ENCODE measurements around the gene VIT. TPM values are rescaled to one million over a fixed set of nuclear protein-coding genes. Genes with fewer than 3 reads are reported as not detected.

Gene VIT
- total RNA-seq, 4 donors from 2014 or later = 1.4 to 3.6 (median 2.5) TPM; not detected in 1

DNA sequence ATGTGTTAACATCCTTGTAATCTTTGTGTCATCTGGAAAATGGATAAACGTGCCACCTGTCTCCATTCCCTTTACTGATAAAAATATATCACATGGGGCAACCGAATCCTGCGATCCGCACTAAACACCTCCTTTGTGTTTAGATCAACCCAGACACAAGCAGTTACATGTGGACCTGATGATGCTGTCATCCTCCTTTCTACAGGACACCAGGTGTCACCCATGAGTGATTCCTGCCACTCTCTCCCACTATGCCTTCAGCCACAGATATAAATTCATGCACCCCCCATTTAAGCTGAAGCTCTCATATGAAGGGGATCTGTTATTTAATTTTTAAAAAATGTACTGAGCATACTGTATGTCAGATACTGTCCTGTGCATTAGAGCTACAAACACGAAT is 81.3 kb downstream of the VIT start:
- 80 to 82% methylated on average over 5 of the region's 5 CpGs for WGBS, 2 donors (ENCODE audit: low coverage in 1 of 2)
- DNase-seq = no peak
- Histone ChIP-seq H3K9me3 (no peaks in the 10 kb centered on the region), H3K27ac (no peak overlapping the region), H3K4me3 (no peak overlapping the region), H3K4me1 (peaks cover 0 to 10% (median 0%) of the 10 kb centered on the region in 4 donors), H3K36me3 (no peaks in the 10 kb centered on the region), H3K27me3 (no peaks in the 10 kb centered on the region)
- TF ChIP-seq POLR2AphosphoS5 (IDR thresholded peaks at IDR 0.05) = no peak
- TF ChIP-seq, protein P1, sequence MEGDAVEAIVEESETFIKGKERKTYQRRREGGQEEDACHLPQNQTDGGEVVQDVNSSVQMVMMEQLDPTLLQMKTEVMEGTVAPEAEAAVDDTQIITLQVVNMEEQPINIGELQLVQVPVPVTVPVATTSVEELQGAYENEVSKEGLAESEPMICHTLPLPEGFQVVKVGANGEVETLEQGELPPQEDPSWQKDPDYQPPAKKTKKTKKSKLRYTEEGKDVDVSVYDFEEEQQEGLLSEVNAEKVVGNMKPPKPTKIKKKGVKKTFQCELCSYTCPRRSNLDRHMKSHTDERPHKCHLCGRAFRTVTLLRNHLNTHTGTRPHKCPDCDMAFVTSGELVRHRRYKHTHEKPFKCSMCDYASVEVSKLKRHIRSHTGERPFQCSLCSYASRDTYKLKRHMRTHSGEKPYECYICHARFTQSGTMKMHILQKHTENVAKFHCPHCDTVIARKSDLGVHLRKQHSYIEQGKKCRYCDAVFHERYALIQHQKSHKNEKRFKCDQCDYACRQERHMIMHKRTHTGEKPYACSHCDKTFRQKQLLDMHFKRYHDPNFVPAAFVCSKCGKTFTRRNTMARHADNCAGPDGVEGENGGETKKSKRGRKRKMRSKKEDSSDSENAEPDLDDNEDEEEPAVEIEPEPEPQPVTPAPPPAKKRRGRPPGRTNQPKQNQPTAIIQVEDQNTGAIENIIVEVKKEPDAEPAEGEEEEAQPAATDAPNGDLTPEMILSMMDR (IDR thresholded peaks at IDR 0.05) = no peak
- TF ChIP-seq POLR2A (IDR thresholded peaks at IDR 0.05) = no peak
- TF ChIP-seq EP300 (IDR thresholded peaks at IDR 0.05; ENCODE audit: low read depth) = no peak
- intact Hi-C loops (cut with DNase I; ENCODE audit: low total_unique reads) = no loop called here
- in situ Hi-C loops (cut with MboI; ENCODE audit: low pct_ligation_motif_present in 1 of 4, low pct_unique_long_range_greater_than_20kb in 1 of 4, low sequenced_read_pairs in 3 of 4) = loop anchor here in 2 of 4 donors (25.0 kb wide), 1 partner anchor 235 kb away; no protein-coding TSS in a partner anchor

DNA sequence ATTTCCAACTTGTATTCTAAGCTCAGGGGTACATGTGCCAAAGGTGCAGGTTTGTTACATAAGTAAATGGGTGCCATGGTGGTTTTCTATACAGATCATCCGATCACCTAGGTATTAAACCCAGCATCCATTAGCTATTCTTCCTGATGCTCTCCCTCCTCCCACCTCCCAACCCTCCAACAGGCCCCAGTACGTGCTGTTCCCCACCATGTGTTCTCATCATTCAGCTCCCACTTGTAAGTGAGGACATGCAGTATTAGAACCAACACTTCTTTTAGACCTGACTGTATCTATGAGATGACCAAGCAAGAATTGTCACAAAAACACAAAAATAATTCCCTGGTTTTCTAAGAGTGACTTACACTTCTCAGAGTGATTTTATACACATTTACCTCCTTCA is 83.0 kb downstream of the VIT start:
- intact Hi-C loops (cut with DNase I; ENCODE audit: low total_unique reads) = no loop called here
- H3K4me1 ChIP-seq = peaks cover 0 to 10% (median 0%) of the 10 kb centered on the region in 4 donors
- WGBS, 2 donors (ENCODE audit: low coverage in 1 of 2) = 93 to 100% methylated on average over 2 of the region's 2 CpGs
- DNase-seq = no peak
- H3K27ac ChIP-seq = no peak overlapping the region
- H3K4me3 ChIP-seq = no peak overlapping the region
- no peaks in the 10 kb centered on the region for H3K36me3 ChIP-seq
- TF ChIP-seq, protein P1 (IDR thresholded peaks at IDR 0.05) = no peak
- TF ChIP-seq POLR2A (IDR thresholded peaks at IDR 0.05) (no peak), EP300 (IDR thresholded peaks at IDR 0.05; ENCODE audit: low read depth) (no peak), POLR2AphosphoS5 (IDR thresholded peaks at IDR 0.05) (no peak)
- no peaks in the 10 kb centered on the region for H3K9me3 ChIP-seq
- in situ Hi-C loops (cut with MboI; ENCODE audit: low pct_ligation_motif_present in 1 of 4, low pct_unique_long_range_greater_than_20kb in 1 of 4, low sequenced_read_pairs in 3 of 4) = loop anchor here in 2 of 4 donors (25.0 kb wide), 1 partner anchor 233 kb away; no protein-coding TSS in a partner anchor
- H3K27me3 ChIP-seq = no peaks in the 10 kb centered on the region

DNA sequence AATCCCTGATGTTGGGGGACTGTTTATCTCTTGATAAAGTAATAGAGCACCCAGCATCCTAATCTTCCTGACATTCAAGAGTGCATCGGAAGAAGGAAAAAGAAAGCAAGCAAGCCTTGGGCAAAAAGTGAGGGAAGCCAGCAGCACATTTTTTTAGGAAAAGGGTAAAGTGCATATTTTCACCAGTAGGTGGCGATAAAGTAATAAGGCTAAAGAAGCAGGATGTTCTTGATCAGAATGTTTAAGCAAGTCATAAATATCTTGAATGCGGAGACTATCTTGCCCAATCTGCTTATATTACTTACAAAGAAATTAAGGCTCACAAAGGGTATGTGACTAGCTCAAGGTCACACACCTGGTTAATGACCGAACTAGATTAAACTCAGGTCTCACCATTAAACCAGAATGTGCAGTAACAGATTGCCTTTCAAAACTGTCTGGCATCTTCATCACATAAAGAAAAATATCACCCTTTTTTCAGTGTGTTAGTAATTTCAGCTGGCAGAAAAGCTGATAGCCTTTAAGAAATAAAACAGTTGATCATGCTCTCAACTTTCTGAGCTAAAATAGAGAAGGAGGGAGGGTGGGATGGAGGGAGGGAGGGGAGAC is 83.8 kb downstream of the VIT start:
- no peak for TF ChIP-seq POLR2A (IDR thresholded peaks at IDR 0.05)
- TF ChIP-seq, protein P1 (IDR thresholded peaks at IDR 0.05) = peak; percentile 78 to 86 (median 83)
- TF ChIP-seq EP300 (IDR thresholded peaks at IDR 0.05; ENCODE audit: low read depth) = no peak
- no peak for TF ChIP-seq POLR2AphosphoS5 (IDR thresholded peaks at IDR 0.05)
- intact Hi-C loops (cut with DNase I; ENCODE audit: low total_unique reads) (no loop called here), in situ Hi-C loops (cut with MboI; ENCODE audit: low pct_ligation_motif_present in 1 of 4, low pct_unique_long_range_greater_than_20kb in 1 of 4, low sequenced_read_pairs in 3 of 4) (loop anchor here in 3 of 4 donors (10.0 to 25.0 kb wide), 2 partner anchors 224 to 232 kb away; no protein-coding TSS in a partner anchor)
- no peak for DNase-seq
- H3K4me3 ChIP-seq = no peak overlapping the region
- no peak overlapping the region for H3K27ac ChIP-seq
- no peaks in the 10 kb centered on the region for H3K27me3 ChIP-seq
- WGBS, 2 donors (ENCODE audit: low coverage in 1 of 2) = 1 to 7% methylated on average over 3 to 4 of the region's 4 CpGs
- no peaks in the 10 kb centered on the region for H3K9me3 ChIP-seq
- H3K36me3 ChIP-seq = no peaks in the 10 kb centered on the region
- H3K4me1 ChIP-seq = peaks cover 0 to 10% (median 3%) of the 10 kb centered on the region in 4 donors

DNA sequence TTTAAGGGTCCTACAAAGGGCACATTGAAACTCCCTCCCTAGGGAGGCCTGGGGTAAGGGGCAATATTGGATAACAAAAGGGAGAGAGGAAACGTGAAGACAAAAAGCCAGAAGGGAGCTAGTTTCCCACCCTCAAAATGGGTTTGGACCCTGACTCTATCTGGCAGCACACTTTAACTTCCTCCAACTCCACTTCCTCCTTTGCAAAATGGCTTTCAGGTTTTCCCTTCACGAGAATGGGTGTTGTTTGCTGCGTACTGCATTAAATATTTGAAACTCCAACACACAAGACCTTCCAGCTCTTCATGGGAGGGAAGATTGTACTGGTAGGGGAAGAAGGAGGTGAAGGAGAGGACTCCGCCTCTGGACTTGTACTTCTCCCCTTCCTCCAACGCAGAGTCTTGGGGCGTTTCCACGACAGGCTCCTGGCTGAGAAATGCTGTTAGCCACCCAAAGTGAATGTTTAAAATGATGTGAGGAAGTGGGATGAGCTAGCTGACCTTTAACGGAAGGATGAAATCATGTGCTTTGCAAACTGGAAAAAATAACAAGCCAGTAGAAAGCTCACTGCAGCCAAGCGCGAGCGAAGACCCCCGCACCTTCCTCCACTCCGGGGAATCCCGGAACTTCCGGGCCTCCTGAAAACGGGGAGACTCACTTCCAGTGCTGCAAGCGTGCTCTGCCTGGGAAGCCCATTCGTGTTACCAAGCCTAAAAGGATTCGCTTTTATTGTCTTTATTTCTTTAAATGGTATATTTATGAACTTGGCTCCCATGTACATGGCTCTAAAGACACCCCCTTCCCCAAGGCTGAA is 85.6 kb downstream of the VIT start:
- no peaks in the 10 kb centered on the region for H3K27me3 ChIP-seq
- H3K27ac ChIP-seq = no peak overlapping the region
- peaks cover 0 to 10% (median 3%) of the 10 kb centered on the region in 4 donors for H3K4me1 ChIP-seq
- no peaks in the 10 kb centered on the region for H3K36me3 ChIP-seq
- in situ Hi-C loops (cut with MboI; ENCODE audit: low pct_ligation_motif_present in 1 of 4, low pct_unique_long_range_greater_than_20kb in 1 of 4, low sequenced_read_pairs in 3 of 4) (loop anchor here in 3 of 4 donors (10.0 to 25.0 kb wide), 2 partner anchors 223 to 230 kb away; no protein-coding TSS in a partner anchor), intact Hi-C loops (cut with DNase I; ENCODE audit: low total_unique reads) (no loop called here)
- no peak for DNase-seq
- no peaks in the 10 kb centered on the region for H3K9me3 ChIP-seq
- TF ChIP-seq, protein P1 (IDR thresholded peaks at IDR 0.05) = no peak
- no peak for TF ChIP-seq POLR2A (IDR thresholded peaks at IDR 0.05)
- no peak for TF ChIP-seq POLR2AphosphoS5 (IDR thresholded peaks at IDR 0.05)
- no peak for TF ChIP-seq EP300 (IDR thresholded peaks at IDR 0.05; ENCODE audit: low read depth)
- no peak overlapping the region for H3K4me3 ChIP-seq
- WGBS, 2 donors (ENCODE audit: low coverage in 1 of 2) = 67 to 72% methylated on average over 18 to 19 of the region's 19 CpGs
